ENCODE measurements around the gene LINGO4.
"Not testable (repeated sequence)": the region's sequence is repeated elsewhere in the genome, so short reads cannot be mapped to it uniquely, and the experiment has no call there.

Gene LINGO4

DNA sequence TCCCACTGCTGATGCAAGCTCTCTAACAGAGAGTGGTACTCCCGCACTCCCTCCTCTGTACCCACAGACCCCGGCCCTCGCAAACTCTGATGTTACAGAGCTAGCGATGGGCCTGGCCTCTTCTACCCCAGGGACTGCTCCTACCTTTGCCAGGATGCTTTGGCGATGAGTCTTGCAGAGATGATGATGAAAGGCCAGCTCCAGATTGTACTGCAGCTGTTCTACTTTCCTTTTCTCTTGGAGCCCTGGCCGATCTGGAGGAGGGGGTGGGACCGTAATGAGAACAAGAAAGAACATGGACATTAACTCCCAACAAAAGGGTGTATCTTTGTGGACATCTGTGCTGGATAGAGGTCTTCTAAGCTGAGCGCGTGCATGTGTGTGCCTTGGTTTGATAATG, 6.0 kb upstream of the LINGO4 start:
- no peak for DNase-seq

DNA sequence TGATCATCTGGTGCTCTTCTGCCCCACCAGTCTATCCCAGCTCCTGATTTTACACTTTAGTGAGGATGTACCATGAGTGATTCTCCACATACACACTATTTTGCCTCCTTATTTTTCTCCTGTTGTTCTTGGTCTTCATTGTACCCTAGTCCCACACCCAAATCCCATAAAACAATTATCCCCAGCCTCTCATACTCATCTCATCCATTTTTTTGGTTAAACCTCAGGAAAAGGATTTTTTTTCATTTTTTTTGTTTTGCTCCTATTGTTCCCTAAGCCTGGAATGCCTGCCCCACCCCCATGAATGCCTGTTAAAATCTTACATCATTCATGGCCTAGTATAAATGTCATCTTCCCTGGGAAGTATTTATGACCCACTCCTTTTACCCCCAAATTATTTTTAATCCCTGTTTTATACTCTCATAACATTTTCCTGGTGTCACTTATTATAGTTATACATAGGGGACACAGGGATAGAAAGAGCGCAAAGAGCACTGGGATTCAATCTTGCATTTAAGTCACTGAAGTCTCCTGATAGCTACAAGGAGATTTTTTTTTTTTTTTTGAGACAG, 4.9 kb upstream of the LINGO4 start:
- no peak for DNase-seq

DNA sequence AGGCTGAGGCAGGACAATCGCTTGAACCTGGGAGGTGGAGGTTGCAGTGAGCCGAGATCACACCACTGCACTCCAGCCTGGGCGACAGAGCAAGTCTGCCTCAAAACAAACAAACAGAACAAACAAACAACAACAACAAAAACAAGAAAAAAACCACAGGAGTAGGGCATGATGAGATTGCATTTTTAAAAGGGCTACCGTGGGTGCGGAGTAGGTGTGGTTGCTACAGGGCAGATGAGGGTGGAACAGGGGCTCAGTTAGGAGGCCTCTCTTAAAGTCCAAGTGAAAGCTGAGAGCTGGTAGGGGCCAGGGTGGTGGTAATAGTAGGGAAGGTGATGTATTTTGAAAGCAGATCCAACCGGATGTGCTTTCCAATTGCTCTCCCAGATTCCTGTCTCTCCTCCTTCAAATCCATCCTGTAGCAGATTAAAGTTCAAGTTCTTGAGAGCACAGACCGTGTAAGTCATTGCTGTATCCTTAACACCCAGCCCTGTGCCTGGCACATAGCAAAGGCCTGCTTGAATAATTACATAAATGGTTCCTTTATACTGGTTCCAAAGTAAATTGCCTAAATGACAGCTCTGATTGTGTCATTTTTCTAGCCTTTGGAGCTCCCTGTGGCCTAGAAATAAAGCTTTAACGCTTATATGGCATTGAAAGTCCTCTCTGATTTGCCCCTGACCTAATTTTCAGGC, 4.2 kb upstream of the LINGO4 start:
- DNase-seq = no peak

DNA sequence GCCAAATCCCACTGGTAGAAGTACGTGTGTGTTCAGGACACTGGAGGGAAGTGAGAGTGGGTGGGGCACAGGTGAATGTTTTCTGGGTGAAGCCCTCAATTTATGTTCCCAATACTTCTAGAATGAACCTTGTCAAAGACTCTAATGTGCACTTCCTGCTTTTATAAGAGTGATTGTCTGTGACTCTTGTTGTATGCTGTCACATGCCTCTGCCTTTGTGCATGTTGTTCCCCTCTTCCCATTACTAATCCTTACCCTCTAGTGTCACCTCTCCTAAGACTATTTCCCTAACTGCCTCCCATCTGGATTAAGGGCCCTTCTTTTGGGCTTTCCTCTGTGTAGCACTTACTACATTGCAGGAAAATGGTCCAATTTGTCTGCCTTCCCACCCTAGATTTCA, 2.5 kb upstream of the LINGO4 start:
- no peak for DNase-seq

DNA sequence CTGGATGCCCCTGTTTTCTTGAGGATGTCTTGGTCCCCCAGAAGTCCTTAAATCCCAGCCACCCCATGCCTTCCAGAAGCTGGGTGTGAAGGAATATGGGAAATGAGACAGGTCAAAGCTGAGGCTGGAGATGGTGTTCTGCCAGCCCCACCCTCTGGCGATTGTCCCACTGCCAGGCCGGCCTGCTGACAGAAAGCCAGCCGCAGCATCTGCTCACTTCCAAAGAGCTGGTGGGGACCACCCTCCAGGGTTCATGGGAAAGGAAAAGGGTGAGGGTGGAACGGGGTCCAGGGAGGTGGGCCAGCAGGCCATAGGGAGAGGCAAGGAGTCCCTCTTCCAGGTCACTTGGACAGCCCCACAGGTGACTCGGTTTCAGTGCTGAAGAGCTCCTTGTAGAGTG, 1.9 kb upstream of the LINGO4 start:
- DNase-seq = no peak

DNA sequence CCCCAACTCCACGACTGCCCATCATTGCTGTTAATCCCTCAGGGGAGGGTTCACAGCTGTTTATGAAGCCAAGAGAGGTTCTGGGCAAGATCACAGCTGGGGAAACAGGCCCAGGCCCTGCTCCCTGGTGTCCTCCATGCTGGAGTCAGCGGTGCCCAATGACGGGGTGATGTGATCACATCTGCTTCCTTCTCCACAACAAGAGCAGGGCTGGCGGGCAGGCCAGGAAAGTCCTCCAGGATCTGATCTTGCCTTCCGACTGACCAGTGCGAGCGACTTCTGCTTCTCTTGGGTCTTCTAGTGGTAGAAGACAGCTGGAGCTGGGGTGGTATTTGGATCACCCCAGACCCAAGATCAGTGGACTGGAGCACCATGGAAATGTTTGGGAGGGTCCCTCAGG, 951 bp upstream of the LINGO4 start:
- no peak for DNase-seq

DNA sequence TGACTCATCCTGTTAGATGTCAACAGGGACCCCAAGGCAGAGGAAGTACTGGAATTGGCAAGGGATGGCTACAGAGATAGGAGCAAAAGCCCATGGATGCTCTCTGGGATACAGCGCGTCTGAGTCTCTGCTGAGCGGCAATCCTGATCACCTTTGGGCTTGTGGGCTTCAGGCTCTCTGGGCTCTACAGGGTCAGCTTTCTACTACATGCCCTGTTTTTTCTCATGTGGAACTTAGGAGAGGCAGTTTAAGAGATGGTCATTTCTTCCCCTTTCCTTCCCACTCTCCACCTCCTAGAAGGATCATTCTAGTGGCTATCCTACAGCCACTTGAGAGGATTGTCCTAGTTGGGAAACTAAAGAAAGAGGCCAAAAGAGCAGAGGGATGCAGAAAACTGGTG, 1.3 kb downstream of the LINGO4 start:
- no peak for DNase-seq

DNA sequence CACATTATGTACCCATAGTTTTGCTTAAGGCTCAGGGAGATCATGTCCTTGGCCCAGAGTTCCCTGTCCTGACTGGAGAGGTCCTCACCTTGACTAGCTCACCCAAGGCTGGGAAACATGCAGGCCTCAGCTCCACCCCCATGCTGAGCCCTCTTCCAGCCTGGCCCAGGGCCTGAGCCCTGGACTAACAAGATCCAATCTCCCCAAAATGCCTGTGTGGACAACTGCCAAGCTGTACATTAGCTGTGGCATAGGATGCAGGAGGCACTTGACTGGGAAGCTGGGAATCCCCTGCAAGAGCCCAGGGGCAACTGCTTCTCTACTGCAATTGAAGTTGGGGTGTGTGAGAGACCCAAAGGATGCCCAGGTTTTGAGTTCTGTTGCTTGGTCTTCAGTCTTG, 2.1 kb downstream of the LINGO4 start:
- DNase-seq = no peak

DNA sequence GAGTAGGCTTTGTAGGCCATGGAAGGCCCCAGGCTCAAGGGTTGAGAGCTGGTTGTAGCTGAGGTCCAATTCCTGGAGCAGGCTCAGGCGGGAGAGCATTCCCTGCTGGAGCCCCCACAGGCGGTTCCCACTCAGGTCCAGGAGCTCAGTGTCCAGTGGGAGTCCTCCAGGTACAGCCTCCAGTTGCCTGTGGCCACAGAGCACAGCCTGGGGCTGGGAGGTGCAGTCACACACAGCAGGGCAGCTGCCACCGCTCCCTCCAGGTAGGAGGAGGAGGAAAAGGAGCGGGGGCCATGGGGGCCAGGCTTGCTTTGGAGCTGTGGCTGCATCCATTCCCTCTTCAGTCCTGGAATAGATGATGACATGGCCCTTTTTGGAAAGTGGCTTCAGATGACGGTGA, 2.8 kb downstream of the LINGO4 start:
- DNase-seq = no peak

DNA sequence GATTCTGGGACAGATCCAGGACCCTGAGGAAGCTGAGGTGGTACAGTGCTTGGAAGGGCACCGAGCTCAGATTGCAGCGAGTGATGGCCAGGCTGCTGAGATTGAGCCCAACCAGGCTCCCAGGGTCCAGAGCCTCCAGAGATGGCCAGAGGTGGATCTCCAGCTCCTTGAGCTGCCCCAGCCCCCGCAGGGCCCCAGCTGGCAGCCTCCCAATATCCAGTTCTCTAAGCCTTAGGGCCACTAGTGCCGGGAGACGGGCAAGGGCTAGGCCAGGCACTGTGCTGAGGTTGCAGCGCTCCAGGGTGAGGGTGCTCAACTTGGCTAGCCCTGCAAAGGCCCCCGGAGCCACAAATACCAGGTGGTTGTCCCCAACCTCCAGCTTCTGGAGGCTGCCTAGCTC, 3.4 kb downstream of the LINGO4 start:
- DNase-seq = no peak

DNA sequence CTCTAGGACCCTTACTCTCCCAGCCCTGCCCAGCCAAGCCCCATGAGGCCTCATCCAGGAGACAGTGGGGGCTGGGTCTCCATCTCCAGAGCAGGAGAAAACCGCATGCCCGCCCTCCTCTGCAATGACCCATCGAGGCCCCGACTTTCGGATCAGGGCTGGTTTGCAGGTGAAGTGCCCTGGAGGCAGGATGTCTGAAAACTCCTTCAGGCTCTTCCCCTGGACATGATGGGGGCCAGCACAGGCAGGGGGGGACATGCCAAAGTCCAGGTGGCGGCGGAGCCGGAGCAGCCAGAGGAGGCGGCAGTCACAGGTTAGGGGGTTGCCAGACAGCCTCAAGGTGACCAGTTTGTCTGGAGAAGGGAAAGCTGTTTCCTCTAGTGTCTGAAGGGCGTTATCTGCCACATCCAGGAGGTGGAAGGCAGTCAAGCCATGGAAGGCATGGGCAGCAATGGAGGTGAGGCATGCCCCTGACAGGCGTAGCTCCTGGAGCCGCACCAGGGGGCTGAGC, 3.9 kb downstream of the LINGO4 start:
- no peak for DNase-seq

DNA sequence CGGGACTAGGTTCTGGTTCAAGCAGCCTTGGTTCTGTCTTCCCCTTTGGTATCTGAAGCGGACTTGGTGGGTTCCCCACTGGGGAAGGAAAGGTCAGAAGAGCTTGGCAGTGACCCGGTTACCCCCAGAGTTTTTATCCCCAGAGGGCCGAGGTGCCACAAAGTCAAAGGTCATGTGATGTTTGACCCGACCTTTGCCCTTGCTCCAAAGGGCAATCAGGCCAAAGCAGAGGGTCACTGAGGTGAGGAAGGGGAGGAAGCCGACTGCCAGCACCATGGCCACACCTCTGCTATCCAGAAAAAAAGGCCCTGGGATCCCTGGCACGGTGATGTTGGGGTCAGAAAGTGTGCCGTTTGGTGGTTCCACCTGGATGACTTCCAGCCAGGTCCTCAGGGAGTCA, 4.4 kb downstream of the LINGO4 start:
- DNase-seq = no peak

DNA sequence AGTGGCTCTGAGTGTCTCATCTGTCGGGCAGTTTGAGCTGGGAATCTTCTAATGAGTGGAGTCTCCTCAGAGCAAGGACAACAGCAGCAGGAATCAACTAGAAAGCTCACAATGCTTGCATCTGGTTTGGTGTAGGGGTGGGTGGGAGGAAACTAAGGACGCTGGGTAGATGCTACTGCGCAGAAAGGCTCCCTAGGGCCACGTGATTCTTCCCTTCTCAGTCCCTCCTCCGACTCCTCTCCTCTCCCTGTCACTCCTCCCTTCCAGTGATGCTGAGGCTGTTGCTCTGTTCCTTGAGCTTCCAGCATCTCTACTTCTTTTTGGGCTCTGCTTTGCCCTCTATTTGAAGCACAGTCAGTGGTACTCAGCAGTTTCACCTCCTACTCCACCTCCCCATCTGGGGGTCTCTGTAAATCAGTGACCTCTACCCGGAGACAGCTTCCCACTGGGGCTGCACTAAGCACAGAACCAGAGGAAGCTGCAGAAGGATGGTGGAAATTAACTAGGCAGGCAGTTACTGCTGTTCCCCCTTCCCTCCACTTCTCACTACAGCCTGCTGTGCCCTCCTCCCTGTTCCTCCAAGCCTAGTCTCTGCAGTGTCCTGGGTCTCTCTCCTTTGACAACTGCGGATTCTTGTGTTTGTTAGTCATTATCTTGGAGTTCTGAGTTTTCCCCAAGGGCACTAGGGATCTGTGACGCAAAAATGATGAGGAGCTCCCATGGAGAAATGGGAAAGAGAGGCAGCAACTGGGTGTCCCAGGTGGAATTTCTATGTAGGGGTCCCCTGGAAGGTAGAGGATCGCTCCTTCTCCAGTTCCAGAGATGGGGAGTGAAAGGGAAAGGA, 5.8 kb downstream of the LINGO4 start:
- no peak for DNase-seq

DNA sequence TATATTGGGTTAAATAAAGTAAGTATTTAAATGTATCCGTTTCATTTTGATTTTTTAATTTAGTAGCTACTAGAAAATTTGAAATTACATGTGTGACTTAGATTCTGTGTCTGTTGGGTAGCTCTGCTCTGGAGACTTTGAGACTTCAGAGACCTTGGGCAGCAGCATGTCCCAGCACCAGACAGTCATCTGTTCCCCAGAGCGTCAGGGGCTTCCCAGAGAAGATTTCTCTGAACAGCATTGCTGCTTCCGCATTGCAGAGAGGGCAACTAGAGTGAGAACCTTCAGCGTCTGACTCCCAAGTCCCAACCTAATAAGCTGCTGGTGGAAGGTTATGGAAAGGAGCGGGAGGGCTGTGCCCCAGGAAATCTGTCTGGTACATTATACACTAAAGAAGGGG, 6.6 kb downstream of the LINGO4 start:
- no peak for DNase-seq

DNA sequence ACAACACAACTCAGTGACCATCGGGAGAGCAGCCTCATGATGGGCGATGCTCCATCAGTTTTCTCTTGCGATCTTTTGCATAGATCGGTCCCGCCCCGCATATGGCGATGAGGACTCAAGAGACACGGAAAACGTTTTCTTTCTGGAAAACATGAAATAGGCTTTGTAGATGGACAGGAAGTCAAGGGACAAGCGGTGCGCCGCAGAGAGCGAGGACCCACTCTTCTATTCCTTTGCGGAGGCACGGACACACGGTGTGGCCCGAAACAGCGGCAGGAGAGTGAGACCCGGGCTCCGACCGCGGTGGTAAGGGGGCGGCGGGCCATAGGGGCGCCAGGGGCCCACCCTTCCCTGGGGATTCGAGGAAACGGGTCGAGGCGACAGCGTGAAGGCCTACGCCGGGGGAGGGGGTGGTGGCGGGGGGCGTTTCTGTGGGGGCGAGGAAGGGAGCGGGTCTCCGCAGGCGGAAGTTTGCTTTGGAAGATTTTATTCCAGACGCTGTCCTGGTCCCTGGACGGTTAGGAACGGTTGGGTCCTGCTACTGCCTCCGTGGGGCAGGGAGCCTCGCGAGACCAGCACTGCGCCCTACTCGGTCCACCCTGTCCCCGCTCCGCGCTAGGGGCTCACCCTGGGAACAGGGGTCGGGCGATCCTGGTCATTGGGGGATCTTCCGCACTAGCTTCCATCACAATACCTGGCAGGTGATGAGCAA, 14.1 kb downstream of the LINGO4 start:
- no peak for DNase-seq

DNA sequence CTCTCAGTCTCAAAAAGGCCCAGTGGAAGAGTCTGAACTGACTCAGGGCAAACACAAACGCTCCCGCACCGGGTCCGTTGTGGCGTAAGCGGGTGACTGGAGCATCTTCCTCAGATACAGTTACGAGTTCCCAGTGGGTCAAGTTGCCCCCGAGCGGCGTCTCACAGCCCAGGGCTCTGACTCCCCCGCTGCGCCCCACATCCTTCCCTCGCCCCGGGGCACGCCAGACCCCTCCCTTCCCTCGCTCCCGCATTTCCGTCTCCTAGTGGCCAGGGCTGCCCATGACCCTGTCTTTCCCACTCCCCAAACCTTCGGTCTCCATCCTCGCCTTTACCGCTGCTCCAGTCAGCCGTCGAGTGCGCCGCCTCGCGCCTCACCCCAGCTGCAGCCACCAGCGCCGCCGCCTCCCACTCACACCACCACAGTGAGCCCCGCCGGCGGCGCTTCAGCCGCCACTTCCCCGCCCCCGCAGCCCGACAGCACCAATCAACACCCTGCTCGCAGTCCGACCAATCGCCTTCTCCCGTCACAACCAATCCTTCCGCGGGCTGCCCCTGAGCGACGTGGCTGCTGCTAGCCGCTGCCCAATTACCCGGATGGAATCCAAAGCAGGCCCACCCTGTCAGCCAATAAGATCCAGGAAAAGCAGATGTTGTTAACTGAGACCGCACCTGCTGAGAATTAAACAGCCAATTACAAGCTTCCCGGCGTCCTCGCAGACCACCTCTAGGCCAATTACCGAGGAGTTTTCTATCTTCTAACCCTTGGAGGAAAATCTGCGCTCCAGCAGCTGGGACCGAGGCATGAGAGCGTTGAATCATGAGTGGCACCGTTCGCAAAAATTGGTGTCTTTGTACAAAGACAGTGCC, 14.9 kb downstream of the LINGO4 start, which contains the start of gene TDRKH:
Gene TDRKH, minus strand, starts transcription at position 430 of the 869 bp plus-strand sequence. CDS start 7,478 bp downstream, outside the sequence.
- peak; percentile 100 for DNase-seq

DNA sequence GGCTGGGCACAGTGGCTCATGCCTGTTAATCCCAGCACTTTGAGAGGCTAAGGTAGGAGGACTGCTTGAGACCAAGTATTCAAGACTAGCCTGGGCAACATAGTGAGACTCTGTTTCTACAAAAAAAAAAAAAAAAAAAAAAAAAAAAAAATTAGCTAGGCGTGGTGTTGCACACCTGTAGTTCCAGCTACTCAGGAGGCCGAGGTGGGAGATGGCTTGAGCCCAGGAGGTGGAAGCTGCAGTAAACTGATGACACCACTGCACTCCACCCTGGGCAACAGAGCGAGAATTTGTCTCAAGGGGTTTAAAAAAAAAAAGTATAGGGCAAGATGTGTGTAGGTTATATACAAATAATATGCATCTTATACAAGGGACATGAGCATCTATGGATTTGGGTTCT, 17.5 kb downstream of the LINGO4 start:
- no peak for DNase-seq

DNA sequence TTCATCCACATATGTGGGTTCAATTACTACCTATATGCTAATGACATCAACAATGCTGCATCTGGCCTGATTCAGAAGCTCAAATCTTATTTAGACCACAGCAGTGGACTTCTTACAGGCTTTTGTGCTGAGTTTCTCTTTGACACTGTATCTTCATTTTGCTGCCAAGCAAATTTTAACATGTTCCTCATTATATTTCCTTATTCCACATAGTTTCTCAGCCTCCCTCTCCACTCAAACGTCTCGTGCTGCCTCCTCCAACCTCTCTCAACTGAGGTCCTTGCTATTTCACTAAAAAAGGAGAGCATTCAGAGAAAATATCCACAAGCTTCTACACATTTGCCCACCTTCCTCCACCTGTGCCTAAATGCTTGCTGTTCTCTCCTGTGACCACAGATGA, 21.4 kb downstream of the LINGO4 start:
- DNase-seq = no peak

DNA sequence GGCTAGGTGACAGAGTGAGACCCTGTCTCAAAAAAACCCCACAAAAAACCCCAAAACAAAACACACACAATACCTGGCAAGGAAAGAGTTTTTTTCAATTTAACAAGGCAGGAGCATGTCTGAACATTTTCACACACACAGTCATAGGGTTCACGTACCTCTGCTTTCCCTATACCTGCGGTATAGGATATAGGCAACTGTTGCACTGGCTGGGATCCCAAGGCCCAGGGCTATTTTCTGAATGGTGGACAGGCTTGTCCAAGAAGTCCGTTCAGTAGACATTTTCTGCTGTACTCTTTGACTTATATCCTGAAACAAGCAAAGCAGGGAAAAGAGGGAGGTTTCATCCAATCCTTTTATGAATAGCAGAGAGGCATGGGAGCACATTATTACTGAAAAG, 22.5 kb downstream of the LINGO4 start:
- no peak for DNase-seq

DNA sequence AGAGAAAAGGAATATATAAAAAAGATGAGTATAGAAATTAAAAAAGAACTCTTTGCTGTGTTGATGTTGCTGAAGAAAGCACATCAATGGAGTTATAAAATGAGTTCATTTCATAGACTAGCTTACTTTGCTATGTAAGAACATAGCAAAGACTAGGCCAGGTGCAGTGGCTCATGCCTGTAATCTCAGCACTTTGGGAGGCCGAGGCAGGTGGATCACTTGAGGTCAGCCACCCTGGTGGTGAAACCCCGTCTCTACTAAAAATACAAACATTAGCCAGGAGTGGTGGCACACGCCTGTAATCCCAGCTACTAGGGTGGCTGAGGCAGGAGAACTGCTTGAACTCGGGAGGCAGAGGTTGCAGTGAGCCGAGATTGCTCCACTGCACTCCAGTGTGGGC, 23.2 kb downstream of the LINGO4 start:
- not testable (repeated sequence) for DNase-seq

DNA sequence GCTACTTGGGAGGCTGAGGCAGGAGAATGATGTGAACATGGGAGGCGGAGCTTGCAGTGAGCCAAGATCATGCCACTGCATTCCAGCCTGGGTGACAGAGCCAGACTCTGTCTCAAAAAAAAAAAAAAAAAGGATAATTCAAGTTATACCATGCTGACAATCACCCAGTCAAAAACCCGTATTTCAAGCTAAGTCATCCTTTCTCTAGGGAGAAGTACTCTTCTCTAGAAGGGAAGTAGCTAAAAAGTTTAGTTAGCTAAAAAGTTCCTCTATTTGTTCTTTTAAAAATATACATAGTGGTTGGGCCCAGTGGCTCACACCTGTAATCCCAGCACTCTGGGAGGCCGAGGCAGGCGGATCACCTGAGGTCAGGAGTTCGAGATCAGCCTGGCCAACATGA, 24.5 kb downstream of the LINGO4 start:
- DNase-seq = not testable (repeated sequence)

DNA sequence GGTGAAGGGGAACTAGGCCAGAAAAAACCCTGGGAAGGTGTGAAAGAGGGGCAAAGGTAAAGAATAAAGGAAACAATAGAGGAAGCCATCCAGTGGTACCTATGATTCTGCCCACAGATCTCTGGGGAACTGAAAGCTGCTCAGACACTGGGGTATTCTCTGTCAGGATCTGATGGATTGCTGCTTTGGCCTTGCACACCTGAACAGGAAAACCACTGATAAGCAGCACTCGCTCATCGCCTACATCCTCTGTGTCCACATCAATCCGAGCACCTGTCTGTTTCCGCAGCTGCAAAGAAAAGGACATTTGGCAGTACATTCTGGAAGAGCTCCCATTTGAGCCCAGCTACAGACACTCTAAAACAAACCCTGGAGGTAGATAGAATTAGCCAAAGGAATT, 25.4 kb downstream of the LINGO4 start:
- DNase-seq = no peak
